ENCODE data around the gene NUP50.

Gene NUP50

GRCh38 chr22:45228401-45228754, 64.7 kb downstream of the NUP50 start:
- TF ChIP-seq, protein P1, sequence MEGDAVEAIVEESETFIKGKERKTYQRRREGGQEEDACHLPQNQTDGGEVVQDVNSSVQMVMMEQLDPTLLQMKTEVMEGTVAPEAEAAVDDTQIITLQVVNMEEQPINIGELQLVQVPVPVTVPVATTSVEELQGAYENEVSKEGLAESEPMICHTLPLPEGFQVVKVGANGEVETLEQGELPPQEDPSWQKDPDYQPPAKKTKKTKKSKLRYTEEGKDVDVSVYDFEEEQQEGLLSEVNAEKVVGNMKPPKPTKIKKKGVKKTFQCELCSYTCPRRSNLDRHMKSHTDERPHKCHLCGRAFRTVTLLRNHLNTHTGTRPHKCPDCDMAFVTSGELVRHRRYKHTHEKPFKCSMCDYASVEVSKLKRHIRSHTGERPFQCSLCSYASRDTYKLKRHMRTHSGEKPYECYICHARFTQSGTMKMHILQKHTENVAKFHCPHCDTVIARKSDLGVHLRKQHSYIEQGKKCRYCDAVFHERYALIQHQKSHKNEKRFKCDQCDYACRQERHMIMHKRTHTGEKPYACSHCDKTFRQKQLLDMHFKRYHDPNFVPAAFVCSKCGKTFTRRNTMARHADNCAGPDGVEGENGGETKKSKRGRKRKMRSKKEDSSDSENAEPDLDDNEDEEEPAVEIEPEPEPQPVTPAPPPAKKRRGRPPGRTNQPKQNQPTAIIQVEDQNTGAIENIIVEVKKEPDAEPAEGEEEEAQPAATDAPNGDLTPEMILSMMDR (conservative IDR thresholded peaks at IDR 0.05; ENCODE audit: low read length): no peak
- no peak for DNase-seq (ENCODE audit: low read depth)
- H3K4me3 ChIP-seq (ENCODE audit: low read length): no peak overlapping the region

- H3K4me3 ChIP-seq (ENCODE audit: low read length): no peak overlapping the region
- DNase-seq (ENCODE audit: low read depth): no peak
- TF ChIP-seq, protein P1 (conservative IDR thresholded peaks at IDR 0.05; ENCODE audit: low read length): no peak
These were observed 65.5 kb downstream of the NUP50 start for GRCh38 chr22:45229181-45229580.

- TF ChIP-seq, protein P1 (conservative IDR thresholded peaks at IDR 0.05; ENCODE audit: low read length): no peak
- H3K4me3 ChIP-seq (ENCODE audit: low read length): no peak overlapping the region
These were observed 66.4 kb downstream of the NUP50 start for GRCh38 chr22:45230026-45230721.

GRCh38 chr22:45231293-45231692, 67.6 kb downstream of the NUP50 start:
- H3K4me3 ChIP-seq (ENCODE audit: low read length): no peak overlapping the region
- no peak for DNase-seq (ENCODE audit: low read depth)
- TF ChIP-seq, protein P1 (conservative IDR thresholded peaks at IDR 0.05; ENCODE audit: low read length): no peak

More at GRCh38 chr22:45230026-45230721, 66.4 kb downstream of the NUP50 start:
- no peak for DNase-seq (ENCODE audit: low read depth)

GRCh38 chr22:45233386-45233785, 69.7 kb downstream of the NUP50 start:
- DNase-seq (ENCODE audit: low read depth): no peak
- TF ChIP-seq, protein P1 (conservative IDR thresholded peaks at IDR 0.05; ENCODE audit: low read length): no peak
- no peak overlapping the region for H3K4me3 ChIP-seq (ENCODE audit: low read length)

- H3K4me3 ChIP-seq (ENCODE audit: low read length): no peak overlapping the region
- no peak for DNase-seq (ENCODE audit: low read depth)
- TF ChIP-seq, protein P1 (conservative IDR thresholded peaks at IDR 0.05; ENCODE audit: low read length): no peak
These were observed 70.1 kb downstream of the NUP50 start for GRCh38 chr22:45233827-45234226.

GRCh38 chr22:45235101-45235777, 71.5 kb downstream of the NUP50 start:
- TF ChIP-seq, protein P1 (conservative IDR thresholded peaks at IDR 0.05; ENCODE audit: low read length): no peak
- H3K4me3 ChIP-seq (ENCODE audit: low read length): no peak overlapping the region
- no peak for DNase-seq (ENCODE audit: low read depth)
